SK-N-SH treated with all-trans-retinoic acid at 6 μM for 48 hours (cell line): ENCODE results near the gene RNF121.
"Not testable (repeated sequence)": the region's sequence is repeated elsewhere in the genome, so short reads cannot be mapped to it uniquely, and the experiment has no call there.

Source experiments
- ARNTL ChIP-seq: fragments of 450-650 bp; formaldehyde crosslinking; IDR thresholded peaks from 2 replicates; pipeline ENCODE4 v1.5.0; 2020; ENCODE audit warnings: low read depth, mild to moderate bottlenecking, moderate library complexity, borderline replicate concordance
- GLIS3 ChIP-seq: fragments of 250-450 bp; sonication (Bioruptor Pico); IDR thresholded peaks from 2 replicates; pipeline ENCODE4 v1.5.0; 2020; ENCODE audit warnings: mild to moderate bottlenecking, moderate library complexity
- ISL1 ChIP-seq: fragments of 250-450 bp; sonication (Bioruptor Pico); IDR thresholded peaks from 2 replicates; pipeline ENCODE4 v2.1.2; 2022; ENCODE audit warnings: mild to moderate bottlenecking, moderate library complexity
- RARB ChIP-seq: fragments of 250-450 bp; sonication (Bioruptor Pico); IDR thresholded peaks from 2 replicates; pipeline ENCODE4 v1.8.0; 2021; ENCODE audit warnings: mild to moderate bottlenecking, moderate library complexity
- SNAI2 ChIP-seq: fragments of 250-450 bp; sonication (Bioruptor Pico); IDR thresholded peaks from 2 replicates; pipeline ENCODE4 v1.5.0; 2020; ENCODE audit warnings: mild to moderate bottlenecking, moderate library complexity
- ZFP3 ChIP-seq: fragments of 250-450 bp; sonication (Bioruptor Pico); IDR thresholded peaks from 2 replicates; pipeline ENCODE4 v1.5.0; 2020; ENCODE audit warnings: mild to moderate bottlenecking, moderate library complexity
- ZFP30 ChIP-seq: fragments of 450-650 bp; formaldehyde crosslinking; IDR thresholded peaks from 2 replicates; pipeline ENCODE4 v1.5.0; 2022; ENCODE audit warnings: mild to moderate bottlenecking, moderate library complexity
- TF ChIP-seq, protein P1 (sequence below): fragments of 250-450 bp; sonication (Bioruptor Pico); IDR thresholded peaks from 2 replicates; pipeline ENCODE4 v1.5.1; 2020; ENCODE audit warnings: low read depth, mild to moderate bottlenecking, moderate library complexity
- TF ChIP-seq, protein P2 (sequence below): fragments of 250-450 bp; sonication (Bioruptor Pico); IDR thresholded peaks from 2 replicates; pipeline ENCODE4 v1.8.0; 2020; ENCODE audit warnings: mild to moderate bottlenecking, moderate library complexity, borderline replicate concordance

DNA sequence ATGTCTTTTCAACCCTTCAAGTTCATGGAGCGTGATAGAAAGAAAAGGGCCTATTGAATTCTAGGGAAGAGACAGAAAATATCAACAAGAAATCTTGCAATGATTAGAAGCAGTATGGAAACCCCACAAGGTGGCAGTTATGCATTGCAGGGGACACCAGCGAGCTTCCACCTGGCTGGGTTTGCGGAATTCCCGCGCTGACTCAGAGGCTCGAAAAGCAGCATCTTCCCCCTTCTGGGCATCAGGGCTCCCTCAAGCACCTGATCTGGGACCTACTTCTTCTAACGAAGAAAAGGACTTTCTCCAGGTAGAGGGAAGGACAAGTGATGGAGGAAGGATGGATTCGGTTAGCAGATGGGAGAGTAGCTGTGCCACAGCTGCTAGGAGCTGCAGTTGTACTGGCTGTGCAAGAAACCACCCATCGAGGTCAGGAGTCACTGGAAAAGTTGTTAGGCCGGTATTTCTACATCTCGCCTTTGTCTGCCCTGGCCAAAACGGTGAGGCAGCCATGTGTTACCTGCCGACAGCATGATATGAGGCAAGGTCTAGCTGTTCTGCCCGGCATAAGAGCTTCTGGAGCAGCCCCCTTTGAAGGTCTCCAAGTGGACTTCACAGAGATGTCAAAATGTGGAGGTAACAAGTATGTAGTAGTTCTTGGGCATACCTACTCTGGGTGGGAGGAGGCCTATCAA lies 39.5 kb upstream of the RNF121 start:
- TF ChIP-seq, protein P1, sequence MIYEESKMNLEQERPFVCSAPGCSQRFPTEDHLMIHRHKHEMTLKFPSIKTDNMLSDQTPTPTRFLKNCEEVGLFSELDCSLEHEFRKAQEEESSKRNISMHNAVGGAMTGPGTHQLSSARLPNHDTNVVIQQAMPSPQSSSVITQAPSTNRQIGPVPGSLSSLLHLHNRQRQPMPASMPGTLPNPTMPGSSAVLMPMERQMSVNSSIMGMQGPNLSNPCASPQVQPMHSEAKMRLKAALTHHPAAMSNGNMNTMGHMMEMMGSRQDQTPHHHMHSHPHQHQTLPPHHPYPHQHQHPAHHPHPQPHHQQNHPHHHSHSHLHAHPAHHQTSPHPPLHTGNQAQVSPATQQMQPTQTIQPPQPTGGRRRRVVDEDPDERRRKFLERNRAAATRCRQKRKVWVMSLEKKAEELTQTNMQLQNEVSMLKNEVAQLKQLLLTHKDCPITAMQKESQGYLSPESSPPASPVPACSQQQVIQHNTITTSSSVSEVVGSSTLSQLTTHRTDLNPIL (CRISPR knock-in tag) = not testable (repeated sequence)
- TF ChIP-seq ZFP30, ARNTL, RARB, ISL1, GLIS3, ZFP3, SNAI2 (CRISPR knock-in tag): not testable (repeated sequence)
- TF ChIP-seq, protein P2, sequence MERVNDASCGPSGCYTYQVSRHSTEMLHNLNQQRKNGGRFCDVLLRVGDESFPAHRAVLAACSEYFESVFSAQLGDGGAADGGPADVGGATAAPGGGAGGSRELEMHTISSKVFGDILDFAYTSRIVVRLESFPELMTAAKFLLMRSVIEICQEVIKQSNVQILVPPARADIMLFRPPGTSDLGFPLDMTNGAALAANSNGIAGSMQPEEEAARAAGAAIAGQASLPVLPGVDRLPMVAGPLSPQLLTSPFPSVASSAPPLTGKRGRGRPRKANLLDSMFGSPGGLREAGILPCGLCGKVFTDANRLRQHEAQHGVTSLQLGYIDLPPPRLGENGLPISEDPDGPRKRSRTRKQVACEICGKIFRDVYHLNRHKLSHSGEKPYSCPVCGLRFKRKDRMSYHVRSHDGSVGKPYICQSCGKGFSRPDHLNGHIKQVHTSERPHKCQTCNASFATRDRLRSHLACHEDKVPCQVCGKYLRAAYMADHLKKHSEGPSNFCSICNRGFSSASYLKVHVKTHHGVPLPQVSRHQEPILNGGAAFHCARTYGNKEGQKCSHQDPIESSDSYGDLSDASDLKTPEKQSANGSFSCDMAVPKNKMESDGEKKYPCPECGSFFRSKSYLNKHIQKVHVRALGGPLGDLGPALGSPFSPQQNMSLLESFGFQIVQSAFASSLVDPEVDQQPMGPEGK (CRISPR knock-in tag) = not testable (repeated sequence)
